ENCODE measurements around the gene LYPD3.
"Not testable (repeated sequence)": the region's sequence is repeated elsewhere in the genome, so short reads cannot be mapped to it uniquely, and the experiment has no call there.

The LYPD3 gene

DNA sequence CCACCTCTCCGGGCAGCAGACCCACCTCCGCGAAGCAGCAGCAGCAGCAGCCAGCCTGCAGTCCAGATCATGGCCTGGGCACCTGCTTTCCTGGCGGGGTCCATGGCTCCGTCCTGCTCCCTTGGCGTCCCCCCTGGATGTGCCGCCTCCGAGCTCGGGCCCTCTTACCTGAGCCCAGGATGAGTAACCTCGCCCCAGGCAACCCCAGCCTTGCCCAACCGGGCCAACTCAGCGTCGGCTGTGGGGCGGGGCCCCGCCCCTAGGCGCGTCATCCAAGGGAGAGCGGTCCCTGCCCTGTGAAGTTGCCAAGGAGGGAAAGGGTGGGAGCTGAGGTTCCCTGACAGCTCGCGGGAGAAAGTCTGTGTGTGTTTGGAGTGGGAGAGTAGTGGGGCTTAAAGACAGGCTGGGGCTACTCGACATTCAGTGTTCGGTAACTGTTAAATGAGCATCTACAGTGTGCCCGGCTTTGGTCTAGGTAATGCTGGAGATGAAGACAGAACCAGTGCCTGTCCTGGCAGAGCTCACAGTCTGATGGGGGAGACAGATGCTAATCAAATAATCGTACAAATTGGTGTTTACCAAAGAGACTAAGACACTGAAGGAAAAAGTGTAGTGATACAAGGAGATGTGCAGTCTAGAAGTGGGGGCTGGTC lies at the start of gene LYPD3:
Gene LYPD3 (minus strand): TSS at position 141 of the 653 bp plus-strand sequence. CDS start 37 bp downstream, at position 104.
- peak; percentile 46 for DNase-seq

DNA sequence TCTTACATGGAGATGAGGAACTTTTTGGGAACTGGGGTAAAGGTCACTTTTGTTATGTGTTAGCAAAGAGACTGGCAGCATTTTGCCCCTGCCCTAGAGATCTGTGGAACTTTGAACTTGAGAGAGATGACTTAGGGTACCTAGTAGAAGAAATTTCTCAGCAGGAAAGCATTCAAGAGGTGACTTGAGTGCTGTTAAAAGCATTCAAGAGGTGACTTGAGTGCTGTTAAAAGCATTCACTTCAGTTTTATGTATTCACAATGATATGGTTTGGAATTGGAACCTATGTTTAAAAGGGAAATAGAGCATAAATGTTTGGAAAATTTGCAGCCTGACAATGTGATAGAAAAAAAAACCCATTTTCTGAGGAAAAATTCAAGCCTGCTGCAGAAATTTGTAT lies 47.0 kb upstream of the LYPD3 start:
- not testable (repeated sequence) for DNase-seq

DNA sequence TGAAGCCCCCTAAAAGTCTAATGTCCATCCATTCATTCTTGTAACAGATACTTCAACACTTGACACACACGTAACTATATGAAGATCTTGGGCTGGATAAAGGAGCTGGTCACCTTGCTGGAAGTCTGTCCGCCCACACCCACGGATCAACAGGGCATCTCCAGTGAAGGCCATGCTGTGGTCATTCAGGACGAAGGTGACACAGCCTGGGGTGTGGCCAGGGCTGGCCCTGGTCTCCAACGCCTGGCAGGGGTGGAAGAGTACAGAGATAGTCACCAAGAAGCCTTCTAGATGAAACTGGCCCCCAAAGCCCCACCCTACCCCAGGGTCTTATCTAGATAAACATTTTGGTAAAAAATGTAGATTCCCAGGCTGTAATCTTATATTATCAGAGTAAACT lies 45.9 kb upstream of the LYPD3 start:
- no peak for DNase-seq

DNA sequence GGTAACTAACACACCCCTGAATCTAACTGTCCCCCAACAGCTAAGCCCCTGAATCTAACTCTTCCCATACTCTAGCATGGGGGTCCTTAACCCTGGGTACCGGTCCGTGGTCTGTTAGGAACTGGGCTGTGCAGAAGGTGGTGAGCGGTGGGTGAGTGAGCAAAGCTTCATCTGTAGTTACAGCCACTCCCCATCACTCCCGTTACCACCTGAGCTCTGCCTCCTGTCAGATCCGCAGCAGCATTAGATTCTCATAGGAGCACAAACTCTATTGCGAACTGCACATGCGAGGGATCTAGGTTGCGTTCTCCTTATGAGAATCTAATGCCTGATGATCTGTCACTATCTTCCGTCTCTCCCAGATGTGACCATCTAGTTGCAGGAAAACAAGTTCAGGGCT lies 45.3 kb upstream of the LYPD3 start:
- no peak for DNase-seq

DNA sequence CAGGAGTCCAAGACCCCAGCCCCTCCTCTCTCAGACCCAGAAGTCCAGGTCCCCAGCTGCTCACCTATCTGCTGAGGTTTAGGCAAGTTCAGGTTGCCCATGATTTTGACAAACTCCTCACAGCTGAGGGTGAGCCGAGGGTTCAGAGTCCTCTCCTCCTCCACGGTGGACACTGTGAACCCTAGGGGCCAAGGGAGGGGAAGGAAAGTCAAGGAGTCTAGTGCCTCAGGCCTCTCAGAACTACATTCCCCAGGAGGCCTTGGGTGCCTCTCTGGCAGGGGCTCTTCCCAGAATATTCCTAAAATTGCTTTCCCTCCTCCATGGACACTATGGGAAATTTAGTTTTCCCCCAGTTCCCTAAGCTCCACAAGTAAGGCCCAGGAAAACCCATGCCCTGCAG lies 42.5 kb upstream of the LYPD3 start:
- DNase-seq, result no peak

DNA sequence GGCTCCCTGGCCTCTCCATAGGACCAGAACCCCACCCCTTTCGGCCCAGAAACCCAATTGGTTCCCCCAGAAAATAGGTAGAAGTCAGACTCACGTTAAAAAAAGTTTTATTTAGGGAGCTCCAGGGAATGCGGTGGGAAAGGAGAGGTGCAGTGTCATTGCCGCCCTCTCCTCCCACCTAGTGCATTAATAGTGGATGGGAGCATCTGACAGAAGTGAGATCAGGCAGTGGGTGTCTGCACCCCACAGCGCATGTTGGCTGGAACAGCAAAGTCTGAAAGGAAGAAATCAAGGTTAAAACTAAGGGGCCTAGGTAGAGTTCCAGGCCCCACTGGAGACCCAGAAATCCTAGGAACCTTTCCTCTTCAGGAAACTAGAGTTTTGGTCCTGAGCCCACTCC lies 41.2 kb upstream of the LYPD3 start:
- no peak for DNase-seq

DNA sequence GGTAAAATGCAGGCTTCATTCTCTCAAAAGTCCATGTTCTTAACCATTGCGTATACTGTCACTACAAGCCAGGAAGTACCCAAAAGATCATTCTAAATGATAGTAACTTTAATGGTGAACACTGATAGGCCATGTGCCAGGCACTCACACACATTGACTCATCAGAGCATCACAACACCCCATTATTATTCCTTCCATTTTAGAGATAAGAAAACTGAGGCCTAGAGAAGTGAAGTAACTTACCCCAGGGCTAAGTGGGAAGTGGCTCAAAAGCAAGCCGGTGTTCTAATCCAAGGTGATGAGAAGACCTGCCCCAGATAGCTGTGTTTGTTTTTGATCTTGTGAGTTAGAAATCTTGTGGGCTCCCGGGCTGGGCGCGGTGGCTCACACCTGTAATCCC lies 40.5 kb upstream of the LYPD3 start:
- no peak for DNase-seq

DNA sequence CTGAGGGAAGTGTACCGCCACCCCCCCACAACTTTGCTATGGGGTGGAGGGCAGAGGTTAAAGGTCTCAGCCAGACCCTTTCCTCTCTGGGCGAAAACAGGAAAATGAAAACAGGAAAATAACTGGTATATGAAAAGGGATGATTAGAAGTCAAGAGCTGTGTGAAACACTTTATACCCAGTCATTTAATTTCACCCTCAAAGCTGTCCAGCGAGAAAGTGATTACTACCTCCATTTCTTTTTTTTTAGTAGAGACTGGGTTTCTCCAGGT lies 39.7 kb upstream of the LYPD3 start:
- DNase-seq, result no peak

DNA sequence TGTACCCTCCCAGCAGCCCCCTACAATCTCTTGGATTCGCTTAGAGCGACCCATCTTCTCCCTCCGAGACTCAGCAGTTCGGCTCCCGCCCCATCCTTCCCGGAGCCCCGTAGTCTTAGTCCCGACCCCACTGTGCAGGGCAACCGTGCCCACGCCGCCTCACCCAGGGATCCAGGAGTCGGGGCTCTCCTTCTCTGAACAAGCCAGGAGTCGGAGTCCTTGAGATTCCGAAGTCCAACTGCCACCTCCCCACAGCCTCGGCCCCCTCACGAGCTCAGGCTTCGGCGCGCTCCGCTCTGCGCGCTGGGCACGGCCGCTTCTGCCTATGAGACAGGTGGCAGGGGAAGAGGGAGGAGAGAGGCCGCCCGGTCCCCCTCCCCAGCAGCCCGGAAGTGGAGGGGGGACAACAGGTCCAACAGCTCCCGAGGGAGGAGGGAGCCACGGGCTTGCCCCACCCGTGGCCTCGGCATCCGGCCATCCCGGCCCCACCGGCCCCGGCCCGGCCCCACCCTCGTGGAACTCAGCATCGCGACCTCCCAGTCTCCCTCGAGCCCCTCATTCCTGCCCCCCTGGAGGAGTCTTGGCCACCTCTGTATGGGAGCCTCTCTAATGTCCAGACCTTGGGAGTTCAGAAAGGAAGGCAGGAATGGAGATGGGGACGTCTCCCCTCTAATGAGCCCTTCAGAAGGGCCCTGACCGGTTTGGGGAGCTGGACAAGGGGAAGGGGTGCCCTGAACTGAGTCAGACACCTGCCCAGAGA lies 39.2 kb upstream of the LYPD3 start, which contains the start of gene PHLDB3:
Gene PHLDB3 (minus strand): TSS at position 321 of the 760 bp plus-strand sequence. CDS start 628 bp downstream, outside the sequence.
- DNase-seq, result peak; percentile 66

DNA sequence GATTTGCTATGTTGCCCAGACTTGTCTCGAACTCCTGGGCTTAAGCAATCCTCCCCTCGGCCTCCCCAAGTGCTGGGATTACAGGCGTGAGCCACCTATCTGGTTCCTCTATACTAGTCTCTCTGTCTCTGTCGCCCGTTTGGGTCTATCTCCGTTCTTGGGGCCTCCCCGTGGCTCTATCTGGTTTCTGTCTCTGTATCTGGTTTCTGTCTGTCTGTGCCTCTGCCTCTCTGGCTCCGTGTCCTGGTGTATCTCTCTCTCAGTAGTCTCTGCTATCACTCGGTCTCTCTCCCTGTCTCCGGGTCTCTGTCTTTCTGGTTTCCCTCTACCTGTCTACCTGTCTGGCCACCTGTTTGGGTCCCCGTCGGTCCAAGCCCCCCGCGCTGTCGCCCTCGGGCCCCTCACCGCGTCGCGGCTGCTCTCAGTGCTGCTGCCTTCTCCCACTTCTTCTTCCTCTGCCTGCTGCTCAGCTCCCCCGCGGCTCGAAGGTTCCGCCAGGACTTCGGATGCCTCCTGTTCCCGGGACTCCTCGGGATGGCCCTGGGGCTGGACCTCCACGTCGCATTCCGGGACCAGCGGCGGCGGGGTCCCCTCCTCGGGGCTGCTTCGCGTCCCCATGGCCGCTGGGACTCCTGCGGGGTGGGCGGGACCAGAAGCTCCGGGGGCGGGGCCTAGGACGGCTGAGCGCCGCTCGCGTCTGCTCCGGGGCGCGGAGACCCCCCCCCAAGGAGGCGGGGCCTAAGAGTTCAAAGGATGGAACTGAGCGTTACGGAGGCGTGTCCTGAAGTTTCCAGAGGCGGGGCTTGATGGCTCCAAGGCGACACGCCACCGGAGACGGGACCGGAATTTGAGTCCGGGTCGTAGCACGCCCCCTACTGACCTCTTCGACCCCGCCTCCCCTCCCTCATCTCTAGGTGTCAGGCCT lies 38.4 kb upstream of the LYPD3 start:
- DNase-seq, result peak; percentile 100

DNA sequence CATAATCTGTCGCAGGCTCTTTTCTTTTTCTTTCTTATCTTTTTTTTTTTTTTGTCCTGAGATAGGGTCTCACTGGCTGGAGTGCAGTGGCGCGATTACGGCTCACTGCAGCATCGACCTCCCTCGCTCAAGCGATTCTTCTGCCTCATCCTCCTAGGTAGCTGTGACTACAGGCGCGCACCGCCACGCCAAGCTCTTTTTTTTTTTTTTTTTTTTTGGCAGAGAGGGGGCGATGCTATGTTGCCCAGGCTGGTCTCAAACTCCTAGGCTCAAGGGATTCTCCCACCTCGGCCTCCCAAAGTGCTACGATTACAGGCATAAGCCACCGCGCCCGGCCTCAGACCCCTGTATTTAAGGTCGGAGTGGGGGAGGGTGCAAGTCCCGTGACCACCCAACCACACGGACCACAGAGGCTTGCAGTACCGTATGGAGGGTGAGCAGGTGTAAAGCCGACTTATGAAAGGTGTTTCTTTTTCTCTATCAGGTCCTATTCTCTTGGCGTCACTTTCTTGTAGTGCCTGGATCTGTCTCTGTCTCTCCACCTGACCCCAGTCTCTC lies 37.1 kb upstream of the LYPD3 start:
- no peak for DNase-seq

DNA sequence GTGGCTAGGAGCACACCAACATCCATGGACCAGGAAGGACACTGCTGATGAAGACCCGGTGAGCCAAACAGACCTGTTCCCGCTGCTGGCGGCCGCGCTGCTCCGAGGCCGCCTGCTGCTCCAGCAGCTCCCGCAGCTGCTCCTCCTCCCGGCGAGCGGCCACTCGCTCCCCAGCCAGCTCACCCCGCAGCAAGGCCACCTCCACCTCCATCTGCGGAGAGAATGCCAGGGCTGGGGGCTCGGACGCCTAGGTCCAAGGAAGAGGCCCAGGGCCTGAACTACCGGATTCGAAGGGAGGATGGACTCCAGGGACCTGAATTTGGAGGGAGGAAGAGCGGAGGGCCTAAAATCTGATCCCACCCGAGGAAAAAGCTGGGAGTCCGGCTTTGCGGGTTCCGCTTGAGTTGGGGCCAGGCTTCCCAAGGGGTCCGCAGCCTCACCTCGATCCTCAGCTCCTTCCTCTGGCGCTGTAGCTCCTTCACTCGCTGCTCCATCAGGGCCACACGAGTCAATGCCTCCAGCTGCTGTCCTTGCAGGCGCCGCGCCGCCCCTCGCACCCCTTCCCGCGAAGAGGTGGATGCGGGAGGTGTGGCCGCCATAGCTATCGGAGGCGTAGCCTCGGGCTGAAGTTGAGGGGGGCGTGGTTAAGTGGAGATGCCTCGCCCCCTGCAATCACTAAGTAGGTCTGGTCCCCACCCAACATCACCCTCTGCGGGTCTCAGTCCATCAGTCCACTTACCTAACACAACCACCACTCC lies 36.4 kb upstream of the LYPD3 start:
- no peak for DNase-seq

DNA sequence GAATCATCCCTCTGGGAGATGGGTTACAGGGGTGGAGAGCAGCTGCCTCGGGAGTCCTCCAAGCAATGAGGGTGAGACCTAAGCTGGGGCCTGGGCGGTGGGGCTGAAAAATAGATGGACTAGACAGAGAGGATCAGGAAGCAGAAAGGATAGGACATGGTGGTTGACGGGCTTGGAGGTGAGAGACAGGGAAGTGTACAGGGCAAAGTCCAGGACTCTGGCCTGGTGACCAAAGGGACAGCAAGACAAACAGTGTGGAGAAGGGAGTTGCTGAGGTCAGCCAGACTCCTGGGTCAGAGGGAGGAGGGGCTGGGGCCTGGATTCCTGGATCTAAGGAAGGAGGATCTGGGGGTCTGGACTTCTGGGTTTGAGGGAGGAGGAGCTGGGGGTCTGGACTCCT lies 33.6 kb upstream of the LYPD3 start:
- no peak for DNase-seq

DNA sequence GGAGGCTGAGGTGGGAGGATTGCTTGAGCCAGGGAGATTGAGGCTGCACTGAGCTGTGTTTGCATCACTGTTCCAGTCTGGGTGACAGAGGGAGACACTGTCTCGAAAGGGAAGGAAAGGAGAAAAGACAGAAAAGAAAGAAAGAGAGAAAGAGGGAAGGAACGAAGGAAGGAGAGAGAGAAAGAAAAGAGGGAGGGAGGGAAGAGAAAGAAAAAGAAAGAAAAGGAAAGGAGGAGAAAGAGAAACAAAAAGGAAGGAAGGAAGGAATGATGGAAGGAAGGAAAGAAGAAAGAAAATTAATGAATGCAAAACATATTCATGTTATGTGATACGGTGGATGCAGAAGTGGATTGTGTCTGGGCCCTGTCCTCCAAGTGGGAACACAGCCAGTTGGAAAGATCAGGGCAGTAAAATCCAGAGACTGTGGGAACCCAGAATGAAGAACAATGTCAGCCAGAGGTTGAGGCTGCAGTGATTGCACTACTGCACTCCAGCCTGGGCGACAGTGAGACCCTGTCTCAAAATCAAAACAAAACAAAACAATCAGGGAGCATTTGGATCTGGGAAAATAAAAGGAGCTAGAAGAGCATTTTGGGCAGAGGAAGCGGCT lies 32.9 kb upstream of the LYPD3 start:
- no peak for DNase-seq

DNA sequence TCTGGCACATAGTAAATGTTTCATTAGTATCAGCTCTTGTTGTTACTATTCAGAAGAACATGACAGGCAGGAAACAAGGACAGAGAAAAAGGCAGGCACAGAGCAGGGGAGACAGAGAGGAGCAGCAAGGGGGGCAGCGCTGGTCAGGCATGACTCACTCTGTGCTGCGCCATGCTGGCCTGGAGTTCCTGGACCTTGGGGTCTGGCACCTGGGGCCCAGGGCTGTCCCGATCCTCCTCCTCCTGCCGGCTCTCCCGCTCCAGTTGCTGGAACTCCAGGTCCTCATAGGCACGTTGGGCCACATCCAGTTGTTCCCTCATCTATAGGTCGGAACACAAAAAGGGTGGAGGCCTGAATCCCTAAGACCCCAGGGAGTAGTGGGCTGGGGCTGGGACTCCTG lies 31.6 kb upstream of the LYPD3 start:
- DNase-seq, result no peak

DNA sequence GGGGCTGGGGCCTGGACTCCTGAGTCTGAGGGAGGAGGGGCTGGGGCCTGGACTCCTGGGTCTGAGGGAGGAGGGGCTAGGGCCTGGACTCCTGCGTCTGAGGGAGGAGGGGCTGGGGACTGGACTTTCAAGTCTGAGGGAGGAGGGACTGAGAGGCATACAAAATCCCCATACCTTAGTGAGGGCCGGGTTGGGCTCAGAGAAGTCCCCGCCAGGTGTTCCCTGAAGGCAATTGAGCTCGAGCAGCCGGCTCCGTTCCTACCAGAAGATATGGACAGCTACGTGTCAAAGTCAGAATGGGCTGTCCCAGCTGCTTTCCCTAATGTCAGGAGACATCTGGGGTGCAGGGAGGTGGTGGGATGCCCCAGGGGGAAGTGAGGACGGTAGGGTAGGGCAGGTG lies 29.7 kb upstream of the LYPD3 start:
- DNase-seq, result no peak

DNA sequence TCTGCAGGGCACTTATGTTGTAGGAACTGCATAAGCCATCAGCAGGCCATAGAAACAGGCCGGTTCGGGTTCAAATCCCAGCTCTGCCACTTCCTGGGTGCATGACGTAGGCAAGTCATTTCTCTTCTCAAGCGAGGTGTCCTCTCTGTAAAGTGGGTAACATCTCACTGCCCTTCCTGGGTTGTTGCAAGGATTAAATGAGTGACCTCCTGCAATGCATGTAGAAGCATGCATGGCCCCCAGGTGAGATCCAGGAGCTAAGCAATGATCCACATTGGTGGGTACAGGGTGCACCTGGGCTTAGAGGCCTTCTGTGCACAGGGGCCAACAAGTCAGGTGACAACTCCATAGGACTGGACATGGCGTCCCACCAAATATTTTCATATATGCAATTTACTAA lies 25.4 kb upstream of the LYPD3 start:
- no peak for DNase-seq

DNA sequence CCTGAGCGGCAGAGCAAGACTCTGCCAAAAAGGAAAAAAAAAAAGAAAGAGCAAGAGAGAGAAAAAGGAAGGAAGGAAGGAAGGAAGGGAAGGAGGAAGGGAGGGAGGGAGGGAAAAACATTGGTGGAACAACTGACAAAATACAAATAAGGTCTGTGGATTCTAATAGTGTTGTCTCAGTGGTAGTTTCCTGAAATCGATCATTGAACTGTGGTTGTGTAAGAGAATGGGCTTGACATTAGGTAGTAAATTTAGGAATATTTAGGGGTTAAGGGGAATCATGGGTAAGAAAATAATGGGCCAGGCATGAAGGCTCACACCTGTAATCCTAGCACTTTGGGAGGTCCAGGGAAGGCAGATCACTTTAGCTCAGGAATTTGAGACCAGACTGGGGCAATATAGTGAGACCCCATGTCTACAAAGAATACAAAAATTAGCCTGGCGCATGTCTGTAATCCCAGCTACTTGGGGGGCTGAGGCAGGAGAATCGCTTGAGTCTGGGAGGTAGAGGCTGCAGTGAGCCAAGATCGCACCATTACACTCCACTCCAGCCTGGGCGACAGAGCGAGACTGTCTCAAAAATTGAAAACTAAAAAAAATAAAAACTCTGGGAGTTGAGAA lies 24.7 kb upstream of the LYPD3 start:
- DNase-seq, result no peak

DNA sequence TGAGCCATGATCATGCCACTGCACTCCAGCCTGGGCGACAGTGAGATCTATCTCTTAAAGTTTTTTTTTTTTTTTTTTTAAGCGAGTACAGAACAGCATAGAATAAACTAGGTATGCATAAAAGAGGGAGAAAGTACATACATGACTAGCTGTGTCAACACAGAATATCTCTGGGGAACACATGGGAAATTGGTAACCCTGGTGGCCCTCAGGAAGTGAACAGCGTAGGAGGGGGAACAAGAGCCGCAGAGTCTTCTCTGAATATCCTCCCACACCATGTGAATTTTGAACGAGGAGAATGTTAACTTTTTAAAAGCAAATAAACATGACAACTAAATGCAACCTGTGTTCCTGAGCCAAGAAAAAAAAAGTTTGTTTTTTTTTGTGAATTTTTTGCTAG lies 23.9 kb upstream of the LYPD3 start:
- DNase-seq, result no peak

DNA sequence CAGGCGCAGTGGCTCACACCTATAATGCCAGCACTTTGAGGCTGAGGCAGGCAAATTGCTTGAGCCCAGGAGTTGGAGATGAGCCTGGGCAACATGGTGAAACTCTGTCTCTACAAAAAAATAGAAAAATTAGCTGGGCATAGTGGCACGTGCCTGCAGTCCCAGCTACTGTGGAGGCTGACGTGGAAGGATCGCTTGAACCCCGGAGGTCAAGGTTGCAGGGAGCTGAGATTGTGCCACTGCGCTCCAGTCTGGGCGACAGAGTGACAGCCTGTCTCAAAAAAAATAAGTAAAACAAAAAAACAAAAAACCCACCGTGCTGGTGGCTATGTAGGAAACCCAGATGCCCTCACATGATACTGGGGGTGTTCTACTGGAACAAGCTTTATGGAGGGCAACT lies 22.8 kb upstream of the LYPD3 start:
- no peak for DNase-seq

DNA sequence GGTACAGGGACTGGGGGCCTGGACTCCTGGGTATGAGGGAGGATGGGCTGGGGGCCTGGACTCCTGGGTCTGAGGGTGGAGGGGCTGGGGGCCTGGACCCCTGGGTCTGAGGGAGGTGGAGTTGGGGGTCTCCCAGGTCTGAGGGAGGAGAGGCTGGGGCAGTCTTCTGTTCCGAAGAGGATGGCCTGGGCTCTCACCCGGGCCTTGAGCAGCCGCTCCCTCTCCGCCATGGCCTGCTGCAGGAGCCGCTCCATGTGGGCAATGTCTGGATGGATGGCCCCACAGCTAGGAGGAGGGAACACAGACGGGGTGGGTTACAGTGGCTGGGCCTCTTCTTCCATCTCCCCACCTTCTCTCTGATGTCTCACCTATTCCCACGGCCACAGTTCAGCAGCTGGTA lies 21.0 kb upstream of the LYPD3 start:
- no peak for DNase-seq

DNA sequence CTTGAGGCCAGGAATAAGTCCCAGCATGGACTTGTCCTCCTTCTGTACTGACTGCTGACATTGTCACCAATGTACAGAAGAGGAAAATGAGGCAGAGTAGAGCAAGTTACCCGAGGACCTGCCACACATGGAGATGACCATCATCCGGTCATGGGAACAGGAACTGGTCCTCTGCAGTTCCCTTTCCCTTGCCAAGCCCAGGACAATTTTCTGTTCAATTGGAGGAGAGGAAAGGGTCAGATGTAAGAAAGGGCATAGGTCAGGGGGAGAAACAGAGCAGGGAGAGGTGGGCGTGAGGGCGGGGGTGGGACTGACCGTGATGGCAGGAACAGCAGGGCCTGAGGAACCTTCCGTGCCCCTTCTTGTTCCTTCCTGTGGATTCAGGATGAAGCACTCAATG lies 20.5 kb upstream of the LYPD3 start:
- no peak for DNase-seq
